ENCODE data around the gene TTLL5. TPM values are rescaled to one million over a fixed set of nuclear protein-coding genes. Genes with fewer than 3 reads are reported as not detected.

The TTLL5 gene
- polyA plus RNA-seq, 2 donors, result 10.5 to 10.6 TPM

GRCh38 chr14:75961662-75962061 lies 300.6 kb downstream of the TTLL5 start:
- WGBS, 2 donors, result 75 to 87% methylated on average over 3 of the region's 3 CpGs
- H3K27ac ChIP-seq (ENCODE audit: low read depth in 2 of 2, low read length in 1 of 2), result no peak overlapping the region
- H3K4me1 ChIP-seq (ENCODE audit: control insufficient read depth in 2 of 2, insufficient read depth in 2 of 2, low read length in 1 of 2), result no peaks in the 10 kb centered on the region
- H3K9me3 ChIP-seq (ENCODE audit: control insufficient read depth in 2 of 2, insufficient read depth in 1 of 2, low read depth in 1 of 2, low read length in 1 of 2), result peaks cover 0 to 2% of the 10 kb centered on the region in 2 donors
- H3K36me3 ChIP-seq (ENCODE audit: control insufficient read depth in 2 of 2, insufficient read depth in 2 of 2, low read length in 1 of 2), result peaks cover 0 to 7% of the 10 kb centered on the region in 2 donors
- H3K4me3 ChIP-seq (ENCODE audit: low read depth in 1 of 2, low read length in 2 of 2), result no peak overlapping the region
- H3K27me3 ChIP-seq (ENCODE audit: control insufficient read depth in 1 of 2, insufficient read depth in 2 of 2, low read length in 2 of 2), result no peaks in the 10 kb centered on the region

DNA sequence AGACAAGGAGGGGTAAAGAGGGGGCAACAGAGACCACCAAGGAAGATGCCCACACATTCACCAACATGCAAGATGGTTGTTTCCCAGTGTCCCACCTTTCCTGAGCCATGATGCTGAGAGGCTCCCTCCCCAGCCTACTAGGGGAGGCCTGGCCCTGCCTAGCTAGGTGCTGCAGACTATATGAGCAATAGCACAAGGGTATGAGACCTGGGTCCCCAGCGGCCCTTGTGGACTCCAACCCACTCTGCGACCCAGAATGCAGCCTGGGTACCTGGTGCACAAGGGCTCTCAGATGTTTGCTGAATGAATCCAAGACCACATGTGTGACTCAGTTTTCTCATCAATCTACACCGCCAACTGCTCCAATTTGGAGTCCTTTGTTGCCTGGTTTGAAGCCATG lies 306.8 kb downstream of the TTLL5 start:
- H3K27ac ChIP-seq (ENCODE audit: low read depth in 2 of 2, low read length in 1 of 2), result no peak overlapping the region

DNA sequence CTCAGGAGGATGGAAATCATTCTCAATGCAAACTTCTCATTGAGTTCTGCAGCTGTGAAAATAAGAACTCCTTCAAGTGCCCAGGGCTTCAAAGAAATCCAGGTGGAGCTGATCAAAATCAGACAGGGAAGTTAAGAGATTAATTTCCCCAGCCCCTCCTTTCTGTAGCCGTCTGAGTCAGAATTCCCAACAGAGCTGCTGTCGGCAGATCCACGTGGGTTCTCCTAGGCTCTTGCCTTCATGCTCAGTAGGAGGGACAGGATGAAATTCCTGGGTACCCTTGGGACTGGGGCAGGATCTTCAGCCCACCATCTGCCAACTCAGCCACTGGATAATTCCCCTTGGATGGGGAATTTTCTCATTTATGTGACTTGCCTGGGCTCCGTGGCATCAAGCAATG lies 307.4 kb downstream of the TTLL5 start:
- Histone ChIP-seq H3K36me3 (ENCODE audit: control insufficient read depth in 2 of 2, insufficient read depth in 2 of 2, low read length in 1 of 2) (peaks cover 0 to 14% of the 10 kb centered on the region in 2 donors), H3K9me3 (ENCODE audit: control insufficient read depth in 2 of 2, insufficient read depth in 1 of 2, low read depth in 1 of 2, low read length in 1 of 2) (no peaks in the 10 kb centered on the region), H3K4me3 (ENCODE audit: low read depth in 1 of 2, low read length in 2 of 2) (no peak overlapping the region), H3K4me1 (ENCODE audit: control insufficient read depth in 2 of 2, insufficient read depth in 2 of 2, low read length in 1 of 2) (peaks cover 0 to 2% of the 10 kb centered on the region in 2 donors), H3K27ac (ENCODE audit: low read depth in 2 of 2, low read length in 1 of 2) (peak overlapping the region in 1 of 2 donors; percentile 2), H3K27me3 (ENCODE audit: control insufficient read depth in 1 of 2, insufficient read depth in 2 of 2, low read length in 2 of 2) (no peaks in the 10 kb centered on the region)
- 44 to 65% methylated on average over 4 of the region's 4 CpGs for WGBS, 2 donors

More for the DNA sequence above, 306.8 kb downstream of the TTLL5 start:
- Histone ChIP-seq H3K4me3 (ENCODE audit: low read depth in 1 of 2, low read length in 2 of 2) (no peak overlapping the region), H3K27me3 (ENCODE audit: control insufficient read depth in 1 of 2, insufficient read depth in 2 of 2, low read length in 2 of 2) (no peaks in the 10 kb centered on the region), H3K36me3 (ENCODE audit: control insufficient read depth in 2 of 2, insufficient read depth in 2 of 2, low read length in 1 of 2) (peaks cover 0 to 18% of the 10 kb centered on the region in 2 donors), H3K4me1 (ENCODE audit: control insufficient read depth in 2 of 2, insufficient read depth in 2 of 2, low read length in 1 of 2) (peaks cover 0 to 2% of the 10 kb centered on the region in 2 donors), H3K9me3 (ENCODE audit: control insufficient read depth in 2 of 2, insufficient read depth in 1 of 2, low read depth in 1 of 2, low read length in 1 of 2) (no peaks in the 10 kb centered on the region)
- 95 to 100% methylated on average over 3 of the region's 3 CpGs for WGBS, 2 donors

- H3K36me3 ChIP-seq (ENCODE audit: control insufficient read depth in 2 of 2, insufficient read depth in 2 of 2, low read length in 1 of 2), result peaks cover 0 to 14% of the 10 kb centered on the region in 2 donors
- no peak overlapping the region for H3K27ac ChIP-seq (ENCODE audit: low read depth in 2 of 2, low read length in 1 of 2)
Measured at GRCh38 chr14:75969126-75969525, 308.1 kb downstream of the TTLL5 start.

GRCh38 chr14:75969891-75970290 lies 308.8 kb downstream of the TTLL5 start:
- Histone ChIP-seq H3K27me3 (ENCODE audit: control insufficient read depth in 1 of 2, insufficient read depth in 2 of 2, low read length in 2 of 2) (no peaks in the 10 kb centered on the region), H3K9me3 (ENCODE audit: control insufficient read depth in 2 of 2, insufficient read depth in 1 of 2, low read depth in 1 of 2, low read length in 1 of 2) (no peaks in the 10 kb centered on the region), H3K27ac (ENCODE audit: low read depth in 2 of 2, low read length in 1 of 2) (no peak overlapping the region), H3K4me3 (ENCODE audit: low read depth in 1 of 2, low read length in 2 of 2) (no peak overlapping the region), H3K4me1 (ENCODE audit: control insufficient read depth in 2 of 2, insufficient read depth in 2 of 2, low read length in 1 of 2) (peaks cover 0 to 2% of the 10 kb centered on the region in 2 donors), H3K36me3 (ENCODE audit: control insufficient read depth in 2 of 2, insufficient read depth in 2 of 2, low read length in 1 of 2) (peaks cover 0 to 14% of the 10 kb centered on the region in 2 donors)
- WGBS, 2 donors, result 74 to 75% methylated on average over 8 of the region's 8 CpGs

More at GRCh38 chr14:75969126-75969525, 308.1 kb downstream of the TTLL5 start:
- Histone ChIP-seq H3K4me1 (ENCODE audit: control insufficient read depth in 2 of 2, insufficient read depth in 2 of 2, low read length in 1 of 2) (peaks cover 0 to 2% of the 10 kb centered on the region in 2 donors), H3K9me3 (ENCODE audit: control insufficient read depth in 2 of 2, insufficient read depth in 1 of 2, low read depth in 1 of 2, low read length in 1 of 2) (no peaks in the 10 kb centered on the region), H3K27me3 (ENCODE audit: control insufficient read depth in 1 of 2, insufficient read depth in 2 of 2, low read length in 2 of 2) (no peaks in the 10 kb centered on the region), H3K4me3 (ENCODE audit: low read depth in 1 of 2, low read length in 2 of 2) (no peak overlapping the region)
- WGBS, 2 donors, result 74 to 76% methylated on average over 4 of the region's 4 CpGs

GRCh38 chr14:75970989-75971388 lies 309.9 kb downstream of the TTLL5 start:
- WGBS, 2 donors, result 90 to 93% methylated on average over 9 of the region's 9 CpGs

DNA sequence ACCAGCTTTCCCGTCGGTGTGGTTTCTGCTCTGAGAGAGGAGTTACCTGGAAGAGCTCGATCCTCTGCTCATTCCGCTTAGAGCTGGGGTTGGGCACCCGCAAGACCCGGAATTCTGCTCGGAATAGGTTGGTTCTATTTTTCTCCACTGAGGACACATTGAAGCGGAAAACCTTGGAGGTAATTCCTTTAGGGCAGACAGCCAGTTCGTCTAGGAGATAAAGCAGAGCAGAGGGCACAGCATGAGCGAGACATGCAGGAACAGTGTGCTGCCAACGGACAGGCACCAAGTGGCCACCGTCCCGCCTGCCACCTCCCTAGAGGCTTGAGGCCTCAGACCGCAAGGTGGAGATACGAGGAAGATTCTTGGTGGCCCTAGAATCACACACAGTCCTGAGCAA lies 310.5 kb downstream of the TTLL5 start:
- WGBS, 2 donors, result 86 to 95% methylated on average over 15 of the region's 15 CpGs
- H3K4me3 ChIP-seq (ENCODE audit: low read depth in 1 of 2, low read length in 2 of 2), result no peak overlapping the region
- H3K27ac ChIP-seq (ENCODE audit: low read depth in 2 of 2, low read length in 1 of 2), result no peak overlapping the region

More at GRCh38 chr14:75970989-75971388, 309.9 kb downstream of the TTLL5 start:
- Histone ChIP-seq H3K4me3 (ENCODE audit: low read depth in 1 of 2, low read length in 2 of 2) (no peak overlapping the region), H3K4me1 (ENCODE audit: control insufficient read depth in 2 of 2, insufficient read depth in 2 of 2, low read length in 1 of 2) (peaks cover 0 to 2% of the 10 kb centered on the region in 2 donors), H3K9me3 (ENCODE audit: control insufficient read depth in 2 of 2, insufficient read depth in 1 of 2, low read depth in 1 of 2, low read length in 1 of 2) (no peaks in the 10 kb centered on the region), H3K36me3 (ENCODE audit: control insufficient read depth in 2 of 2, insufficient read depth in 2 of 2, low read length in 1 of 2) (peaks cover 0 to 14% of the 10 kb centered on the region in 2 donors), H3K27me3 (ENCODE audit: control insufficient read depth in 1 of 2, insufficient read depth in 2 of 2, low read length in 2 of 2) (no peaks in the 10 kb centered on the region), H3K27ac (ENCODE audit: low read depth in 2 of 2, low read length in 1 of 2) (no peak overlapping the region)

DNA sequence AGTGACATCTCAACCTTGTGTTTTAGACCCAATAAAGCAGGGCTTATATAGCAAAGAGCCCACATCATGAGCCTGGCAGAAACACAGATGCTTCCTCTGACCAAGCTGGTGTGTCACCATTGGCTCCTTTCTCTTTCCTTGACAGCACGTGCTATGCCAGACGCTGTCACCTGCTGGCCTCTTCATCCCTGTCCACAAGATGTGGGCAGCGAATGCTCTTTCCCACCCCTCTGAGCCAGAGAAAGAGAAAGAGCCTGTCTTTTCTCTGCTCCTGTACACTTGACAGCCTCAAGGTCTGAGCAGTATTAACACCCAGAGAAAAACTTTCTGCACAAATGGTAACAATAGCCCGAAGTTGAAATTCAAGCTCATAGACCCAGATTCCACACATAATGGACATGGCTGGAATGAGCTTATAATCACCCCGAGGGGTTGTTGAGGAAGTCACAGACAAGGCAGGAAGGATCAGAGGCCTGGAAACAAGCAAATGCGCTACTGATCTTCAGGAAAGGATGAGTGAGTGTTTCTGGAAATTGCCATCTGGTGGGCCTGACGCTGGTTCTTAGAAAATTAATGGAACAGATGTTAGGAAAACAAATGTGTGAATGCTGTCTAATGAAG lies 311.9 kb downstream of the TTLL5 start:
- Histone ChIP-seq H3K4me3 (ENCODE audit: low read depth in 1 of 2, low read length in 2 of 2) (no peak overlapping the region), H3K9me3 (ENCODE audit: control insufficient read depth in 2 of 2, insufficient read depth in 1 of 2, low read depth in 1 of 2, low read length in 1 of 2) (no peaks in the 10 kb centered on the region), H3K27me3 (ENCODE audit: control insufficient read depth in 1 of 2, insufficient read depth in 2 of 2, low read length in 2 of 2) (no peaks in the 10 kb centered on the region), H3K36me3 (ENCODE audit: control insufficient read depth in 2 of 2, insufficient read depth in 2 of 2, low read length in 1 of 2) (peaks cover 0 to 6% of the 10 kb centered on the region in 2 donors), H3K27ac (ENCODE audit: low read depth in 2 of 2, low read length in 1 of 2) (no peak overlapping the region), H3K4me1 (ENCODE audit: control insufficient read depth in 2 of 2, insufficient read depth in 2 of 2, low read length in 1 of 2) (peaks cover 0 to 2% of the 10 kb centered on the region in 2 donors)
- 50 to 53% methylated on average over 7 of the region's 7 CpGs for WGBS, 2 donors

More for the DNA sequence above, 310.5 kb downstream of the TTLL5 start:
- H3K4me1 ChIP-seq (ENCODE audit: control insufficient read depth in 2 of 2, insufficient read depth in 2 of 2, low read length in 1 of 2), result peaks cover 0 to 2% of the 10 kb centered on the region in 2 donors
- peaks cover 0 to 14% of the 10 kb centered on the region in 2 donors for H3K36me3 ChIP-seq (ENCODE audit: control insufficient read depth in 2 of 2, insufficient read depth in 2 of 2, low read length in 1 of 2)
- H3K27me3 ChIP-seq (ENCODE audit: control insufficient read depth in 1 of 2, insufficient read depth in 2 of 2, low read length in 2 of 2), result no peaks in the 10 kb centered on the region
- no peaks in the 10 kb centered on the region for H3K9me3 ChIP-seq (ENCODE audit: control insufficient read depth in 2 of 2, insufficient read depth in 1 of 2, low read depth in 1 of 2, low read length in 1 of 2)

- H3K36me3 ChIP-seq (ENCODE audit: control insufficient read depth in 2 of 2, insufficient read depth in 2 of 2, low read length in 1 of 2), result no peaks in the 10 kb centered on the region
- H3K27me3 ChIP-seq (ENCODE audit: control insufficient read depth in 1 of 2, insufficient read depth in 2 of 2, low read length in 2 of 2), result no peaks in the 10 kb centered on the region
- peaks cover 7 to 11% of the 10 kb centered on the region in 2 donors for H3K4me1 ChIP-seq (ENCODE audit: control insufficient read depth in 2 of 2, insufficient read depth in 2 of 2, low read length in 1 of 2)
- H3K27ac ChIP-seq (ENCODE audit: low read depth in 2 of 2, low read length in 1 of 2), result no peak overlapping the region
- WGBS, 2 donors, result 70 to 74% methylated on average over 8 of the region's 8 CpGs
- no peak overlapping the region for H3K4me3 ChIP-seq (ENCODE audit: low read depth in 1 of 2, low read length in 2 of 2)
- H3K9me3 ChIP-seq (ENCODE audit: control insufficient read depth in 2 of 2, insufficient read depth in 1 of 2, low read depth in 1 of 2, low read length in 1 of 2), result no peaks in the 10 kb centered on the region
Measured at GRCh38 chr14:75976826-75977581, 316.0 kb downstream of the TTLL5 start.
